ENCODE measurements around the gene HTRA1.

- TF ChIP-seq, protein P1, sequence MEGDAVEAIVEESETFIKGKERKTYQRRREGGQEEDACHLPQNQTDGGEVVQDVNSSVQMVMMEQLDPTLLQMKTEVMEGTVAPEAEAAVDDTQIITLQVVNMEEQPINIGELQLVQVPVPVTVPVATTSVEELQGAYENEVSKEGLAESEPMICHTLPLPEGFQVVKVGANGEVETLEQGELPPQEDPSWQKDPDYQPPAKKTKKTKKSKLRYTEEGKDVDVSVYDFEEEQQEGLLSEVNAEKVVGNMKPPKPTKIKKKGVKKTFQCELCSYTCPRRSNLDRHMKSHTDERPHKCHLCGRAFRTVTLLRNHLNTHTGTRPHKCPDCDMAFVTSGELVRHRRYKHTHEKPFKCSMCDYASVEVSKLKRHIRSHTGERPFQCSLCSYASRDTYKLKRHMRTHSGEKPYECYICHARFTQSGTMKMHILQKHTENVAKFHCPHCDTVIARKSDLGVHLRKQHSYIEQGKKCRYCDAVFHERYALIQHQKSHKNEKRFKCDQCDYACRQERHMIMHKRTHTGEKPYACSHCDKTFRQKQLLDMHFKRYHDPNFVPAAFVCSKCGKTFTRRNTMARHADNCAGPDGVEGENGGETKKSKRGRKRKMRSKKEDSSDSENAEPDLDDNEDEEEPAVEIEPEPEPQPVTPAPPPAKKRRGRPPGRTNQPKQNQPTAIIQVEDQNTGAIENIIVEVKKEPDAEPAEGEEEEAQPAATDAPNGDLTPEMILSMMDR (conservative IDR thresholded peaks at IDR 0.05; ENCODE audit: low read depth, low read length), result no peak
- TF ChIP-seq EZH2 (IDR thresholded peaks at IDR 0.05; ENCODE audit: borderline replicate concordance, low read depth, low read length, poor library complexity, severe bottlenecking), result no peak
Observed at GRCh38 chr10:122468307-122468925, 7.1 kb downstream of the HTRA1 start.
